Endothelial cell (in vitro differentiated cells): ENCODE data around the gene ATP9A. TPM values are rescaled to one million over a fixed set of nuclear protein-coding genes. Genes with fewer than 3 reads are reported as not detected.
A peak's percentile ranks its signal among the peaks of the same experiment; 100 is the strongest.
"Not testable (repeated sequence)": the region's sequence is repeated elsewhere in the genome, so short reads cannot be mapped to it uniquely, and the experiment has no call there.

Experiments
- DNase-seq: peaks from one replicate; pipeline ENCODE4 v3.0.0; 2021; ENCODE audit warnings: low spot score
- H3K27ac Mint-ChIP-seq: one replicate; pipeline ENCODE4 v1.8.0; 2021; ENCODE audit warnings: mixed read lengths, inconsistent platforms; ENCODE audit not compliant: unreplicated experiment
- H3K27me3 Mint-ChIP-seq: one replicate; pipeline ENCODE4 v1.8.0; 2021; ENCODE audit warnings: mild to moderate bottlenecking, moderate library complexity, mixed read lengths, inconsistent platforms; ENCODE audit not compliant: unreplicated experiment
- H3K36me3 Mint-ChIP-seq: one replicate; pipeline ENCODE4 v1.8.0; 2021; ENCODE audit warnings: mild to moderate bottlenecking, low read depth, mixed read lengths, inconsistent platforms; ENCODE audit not compliant: unreplicated experiment
- H3K4me1 Mint-ChIP-seq: one replicate; pipeline ENCODE4 v1.8.0; 2021; ENCODE audit warnings: mild to moderate bottlenecking, mixed read lengths, inconsistent platforms; ENCODE audit not compliant: unreplicated experiment
- H3K4me3 Mint-ChIP-seq: one replicate; pipeline ENCODE4 v1.8.0; 2021; ENCODE audit warnings: mild to moderate bottlenecking, mixed read lengths, inconsistent platforms; ENCODE audit not compliant: unreplicated experiment
- H3K9me3 Mint-ChIP-seq: one replicate; pipeline ENCODE4 v1.8.0; 2021; ENCODE audit warnings: mixed read lengths, inconsistent platforms; ENCODE audit not compliant: unreplicated experiment
- CTCF ChIP-seq: fragments of 200-600 bp; sonication (generic); IDR thresholded peaks from one replicate; pipeline ENCODE4 v1.5.0; 2021; ENCODE audit warnings: antibody characterized with exemption; ENCODE audit not compliant: unreplicated experiment
- long read RNA-seq: library from polyadenylated mRNA; unstranded; transcript quantifications from one replicate; pipeline ENCODE4 v2.0.0, GENCODE V29; 2020; ENCODE audit not compliant: unreplicated experiment
- total RNA-seq: library from RNA; stranded (reverse); fragmentation: NEBNext Ultra II Directional; extraction: Animal tissue kit (Norgen Biotek cat#: 25700); gene quantifications from one replicate; pipeline ENCODE4 v1.2.1, GENCODE V29; 2021; ENCODE audit not compliant: unreplicated experiment

The ATP9A gene
- total RNA-seq = 30.6 TPM
- long read RNA-seq, partial matches to known transcripts = 0 of 1 reads
- long read RNA-seq, other reads (novel, unspliced or antisense) = 1 of 1 reads

GRCh38 chr20:51767867-51768758 lies at the start of gene ATP9A:
ATP9A (minus strand) TSS chr20:51768390; CDS start chr20:51768369, 21 bp downstream.
- DNase-seq = peak; percentile 38
- peak; percentile 21 for TF ChIP-seq CTCF
- Mint-ChIP-seq H3K27ac (peak within 1 kb of the TSS; percentile 71), H3K36me3 (peaks cover 7% of the 10 kb centered on the region), H3K4me3 (peak within 1 kb of the TSS; percentile 93), H3K9me3 (peaks cover 4% of the 10 kb centered on the region), H3K27me3 (peaks cover 7% of the 10 kb centered on the region), H3K4me1 (peaks cover 12% of the 10 kb centered on the region)

GRCh38 chr20:51816856-51817255 lies 48.7 kb upstream of the ATP9A start:
- H3K36me3 Mint-ChIP-seq, H3K4me3 Mint-ChIP-seq, DNase-seq, H3K27me3 Mint-ChIP-seq, H3K9me3 Mint-ChIP-seq, H3K27ac Mint-ChIP-seq, H3K4me1 Mint-ChIP-seq: not testable (repeated sequence)

GRCh38 chr20:51815383-51816076 lies 47.3 kb upstream of the ATP9A start:
- no peaks in the 10 kb centered on the region for H3K4me1 Mint-ChIP-seq
- DNase-seq = no peak
- H3K36me3 Mint-ChIP-seq = no peaks in the 10 kb centered on the region
- H3K9me3 Mint-ChIP-seq = no peaks in the 10 kb centered on the region
- TF ChIP-seq CTCF = no peak
- no peak overlapping the region for H3K27ac Mint-ChIP-seq
- peaks cover 8% of the 10 kb centered on the region for H3K27me3 Mint-ChIP-seq
- no peak overlapping the region for H3K4me3 Mint-ChIP-seq

- H3K9me3 Mint-ChIP-seq = no peaks in the 10 kb centered on the region
- H3K27me3 Mint-ChIP-seq = no peaks in the 10 kb centered on the region
- H3K36me3 Mint-ChIP-seq = no peaks in the 10 kb centered on the region
- TF ChIP-seq CTCF = no peak
- H3K27ac Mint-ChIP-seq = no peak overlapping the region
- DNase-seq = no peak
- H3K4me3 Mint-ChIP-seq = no peak overlapping the region
- no peaks in the 10 kb centered on the region for H3K4me1 Mint-ChIP-seq
Observed at GRCh38 chr20:51812861-51813260, 44.7 kb upstream of the ATP9A start.

- no peaks in the 10 kb centered on the region for H3K9me3 Mint-ChIP-seq
- no peaks in the 10 kb centered on the region for H3K27me3 Mint-ChIP-seq
- no peak for TF ChIP-seq CTCF
- DNase-seq = no peak
- H3K4me1 Mint-ChIP-seq = no peaks in the 10 kb centered on the region
- no peak overlapping the region for H3K4me3 Mint-ChIP-seq
- H3K36me3 Mint-ChIP-seq = no peaks in the 10 kb centered on the region
- H3K27ac Mint-ChIP-seq = no peak overlapping the region
Observed at GRCh38 chr20:51811514-51812128, 43.4 kb upstream of the ATP9A start.
